Measurements from ENCODE around the gene CEP152. TPM values are rescaled to one million over a fixed set of nuclear protein-coding genes. Genes with fewer than 3 reads are reported as not detected.

CEP152 gene
- total and polyA plus RNA-seq, 2 donors (not counting 1 experiment from before 2014, with no cell fraction given), result 1.5 to 18.0 TPM

DNA sequence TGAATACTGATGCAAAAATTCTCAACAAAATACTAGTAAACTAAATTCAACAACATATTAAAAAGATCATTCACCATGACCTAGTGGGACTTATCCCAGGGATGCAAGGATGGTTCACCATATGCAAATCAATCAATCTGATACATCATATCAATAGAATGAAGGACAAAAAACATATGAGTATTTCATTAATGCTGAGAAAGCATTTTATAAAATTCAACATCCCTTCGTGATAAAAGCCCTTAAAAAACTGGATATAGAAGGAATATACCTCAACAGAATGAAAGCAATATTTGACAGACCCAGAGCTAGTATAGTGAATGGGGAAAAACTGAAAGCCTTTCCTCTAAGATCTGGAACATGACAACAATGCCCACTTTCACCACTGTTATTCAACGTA is 122.4 kb downstream of the CEP152 start:
- Mint-ChIP-seq H3K27ac (no peak overlapping the region), H3K4me3 (no peak overlapping the region), H3K4me1 (no peaks in the 10 kb centered on the region), H3K27me3 (no peaks in the 10 kb centered on the region), H3K9me3 (ENCODE audit: insufficient read depth) (peaks cover 4% of the 10 kb centered on the region)
- WGBS (ENCODE audit: insufficient coverage), result no CpG with 5 or more reads among the region's 2 CpGs
- intact Hi-C loops (cut with micrococcal nuclease), result no loop called here
- ChIA-PET CTCF (no interaction called here), POLR2A (no interaction called here)
- H3K4me1 ChIP-seq (ENCODE audit: control insufficient read depth in 2 of 2, insufficient read depth in 2 of 2, low read length in 2 of 2), result no peaks in the 10 kb centered on the region
- no peak overlapping the region for H3K27ac ChIP-seq (ENCODE audit: low read length in 2 of 2)
- DNase-seq, result no peak
- no peaks in the 10 kb centered on the region for H3K27me3 ChIP-seq (replicated peaks in 1 of 4; ENCODE audit: control extremely low read depth in 1 of 4, control insufficient read depth in 3 of 4, insufficient read depth in 4 of 4, low read length in 3 of 4)
- H3K4me2 ChIP-seq (replicated peaks; ENCODE audit: low read depth, low read length, poor library complexity, severe bottlenecking), result no peak overlapping the region
- H3K79me2 ChIP-seq (ENCODE audit: control insufficient read depth, insufficient read depth, low read length), result no peaks in the 10 kb centered on the region
- H3K36me3 ChIP-seq (replicated peaks in 1 of 2; ENCODE audit: control extremely low read depth in 1 of 2, control insufficient read depth in 1 of 2, extremely low read depth in 1 of 2, insufficient read depth in 2 of 2, low read length in 1 of 2), result no peaks in the 10 kb centered on the region
- no peak for ATAC-seq (ENCODE audit: low read depth)
- H3K9ac ChIP-seq (ENCODE audit: low read length), result no peak overlapping the region
- no peak overlapping the region for H2AFZ ChIP-seq (ENCODE audit: insufficient read depth, low read depth, low read length, poor library complexity, severe bottlenecking)
- H4K20me1 ChIP-seq (ENCODE audit: control insufficient read depth, insufficient read depth, low read length, poor library complexity, severe bottlenecking), result no peaks in the 10 kb centered on the region
- H3K9me3 ChIP-seq (ENCODE audit: control extremely low read depth in 1 of 3, control insufficient read depth in 2 of 3, insufficient read depth in 1 of 3, low read length in 2 of 3), result no peaks in the 10 kb centered on the region
- TF ChIP-seq, protein P1, sequence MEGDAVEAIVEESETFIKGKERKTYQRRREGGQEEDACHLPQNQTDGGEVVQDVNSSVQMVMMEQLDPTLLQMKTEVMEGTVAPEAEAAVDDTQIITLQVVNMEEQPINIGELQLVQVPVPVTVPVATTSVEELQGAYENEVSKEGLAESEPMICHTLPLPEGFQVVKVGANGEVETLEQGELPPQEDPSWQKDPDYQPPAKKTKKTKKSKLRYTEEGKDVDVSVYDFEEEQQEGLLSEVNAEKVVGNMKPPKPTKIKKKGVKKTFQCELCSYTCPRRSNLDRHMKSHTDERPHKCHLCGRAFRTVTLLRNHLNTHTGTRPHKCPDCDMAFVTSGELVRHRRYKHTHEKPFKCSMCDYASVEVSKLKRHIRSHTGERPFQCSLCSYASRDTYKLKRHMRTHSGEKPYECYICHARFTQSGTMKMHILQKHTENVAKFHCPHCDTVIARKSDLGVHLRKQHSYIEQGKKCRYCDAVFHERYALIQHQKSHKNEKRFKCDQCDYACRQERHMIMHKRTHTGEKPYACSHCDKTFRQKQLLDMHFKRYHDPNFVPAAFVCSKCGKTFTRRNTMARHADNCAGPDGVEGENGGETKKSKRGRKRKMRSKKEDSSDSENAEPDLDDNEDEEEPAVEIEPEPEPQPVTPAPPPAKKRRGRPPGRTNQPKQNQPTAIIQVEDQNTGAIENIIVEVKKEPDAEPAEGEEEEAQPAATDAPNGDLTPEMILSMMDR (IDR thresholded peaks at IDR 0.05), result no peak
- TF ChIP-seq EZH2 (IDR thresholded peaks at IDR 0.05; ENCODE audit: borderline replicate concordance, insufficient read depth, low read depth, low read length, poor library complexity, severe bottlenecking), result no peak
- H3K4me3 ChIP-seq (ENCODE audit: control extremely low read depth in 1 of 5, extremely low read depth in 1 of 5, insufficient read depth in 1 of 5, low read depth in 2 of 5, low read length in 4 of 5), result no peak overlapping the region

Other genes starting within 250 kb of the CEP152 start
- 0.25 and 0.53 TPM in 2 replicates for gene FBN1, start 165.4 kb downstream of the CEP152 start, total RNA-seq
- gene FBN1, start 165.4 kb downstream of the CEP152 start, polyA plus RNA-seq, result 0.15 and 0.30 TPM in 2 replicates
- 56.5 and 62.7 TPM in 2 replicates for gene EID1, start 67.1 kb upstream of the CEP152 start, total RNA-seq
- gene EID1, start 67.1 kb upstream of the CEP152 start, polyA plus RNA-seq, result 30.2 and 34.6 TPM in 2 replicates
- 0.69 and 0.75 TPM in 2 replicates for gene SHC4, start 152.8 kb upstream of the CEP152 start, total RNA-seq
- 0.04 TPM in 2 replicates for gene SHC4, start 152.8 kb upstream of the CEP152 start, polyA plus RNA-seq
- 117 and 121 TPM in 2 replicates for gene SECISBP2L, start 235.4 kb upstream of the CEP152 start, total RNA-seq
- gene SECISBP2L, start 235.4 kb upstream of the CEP152 start, polyA plus RNA-seq, result 13.0 and 19.3 TPM in 2 replicates

Data from B cell (primary cell).